Hematopoietic multipotent progenitor cell (in vitro differentiated cells): ENCODE measurements around the gene F12. TPM values are rescaled to one million over a fixed set of nuclear protein-coding genes. Genes with fewer than 3 reads are reported as not detected.
A peak's percentile ranks its signal among the peaks of the same experiment; 100 is the strongest.
"Not testable (repeated sequence)": the region's sequence is repeated elsewhere in the genome, so short reads cannot be mapped to it uniquely, and the experiment has no call there.

ENCODE experiments used
- DNase-seq, 3 donors: peaks; one replicate each; pipeline ENCODE4 v3.0.0-alpha.2; 2011 to 2015; ENCODE audit warnings: low read depth in 2 of 3, low spot score in 2 of 3
- total RNA-seq: library from RNA; depleted of rRNA; stranded (reverse); fragments of >200 nt; gene quantifications from one replicate; pipeline ENCODE4 v1.2.3, GENCODE V29; 2012

Gene F12
- total RNA-seq, 1 donor: 3.2 TPM

- peak; percentile 87 to 94 (median 87) for DNase-seq
These were observed 18.7 kb downstream of the F12 start for GRCh38 chr5:177390363-177391300.

GRCh38 chr5:177389241-177390169 is 19.9 kb downstream of the F12 start:
- peak in 2 of 3 donors; percentile 9 to 44 for DNase-seq

GRCh38 chr5:177388521-177389052 is 20.8 kb downstream of the F12 start:
- DNase-seq: no peak

- no peak for DNase-seq
These were observed 22.0 kb downstream of the F12 start for GRCh38 chr5:177387405-177387804.

DNA sequence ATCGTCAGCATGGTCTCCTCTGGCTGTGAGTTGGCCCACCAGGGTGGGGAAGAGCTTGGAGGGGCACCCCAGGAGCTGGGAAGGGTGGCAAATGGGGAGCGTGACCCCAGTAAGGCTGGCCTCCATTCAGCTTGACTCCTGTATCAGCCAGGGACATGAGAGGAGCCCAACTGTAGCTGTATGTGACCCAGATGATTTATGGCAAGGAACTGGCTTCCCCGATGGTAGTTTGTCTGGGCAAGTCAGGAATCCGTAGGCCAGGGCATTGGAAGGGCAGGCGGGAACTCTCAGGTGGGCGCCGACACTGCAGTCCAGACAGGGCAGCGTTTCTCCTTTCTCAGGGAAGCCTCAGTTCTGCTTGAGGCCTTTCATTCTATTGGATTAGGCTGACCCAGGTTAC is 22.8 kb downstream of the F12 start:
- DNase-seq: no peak

DNA sequence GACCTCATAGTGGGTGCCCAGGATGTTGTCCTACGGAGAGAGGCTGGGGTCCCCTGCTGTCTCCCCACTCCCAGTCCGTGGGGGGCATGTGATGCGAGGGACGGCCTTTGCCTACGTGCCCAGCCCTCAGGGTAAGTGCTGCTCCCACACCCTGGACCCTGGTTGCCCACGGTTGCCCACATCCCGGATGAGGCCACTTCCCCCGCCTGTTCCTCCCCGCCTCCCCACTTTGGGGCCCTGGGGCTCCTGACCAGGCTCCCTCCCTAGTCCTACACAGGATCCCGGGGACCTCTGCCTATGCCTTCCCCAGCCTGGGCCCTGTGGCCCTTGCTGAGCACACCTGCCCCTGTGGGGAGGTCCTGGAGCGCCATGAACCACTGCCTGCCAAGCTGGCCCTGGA is 23.6 kb downstream of the F12 start:
- no peak for DNase-seq

GRCh38 chr5:177384134-177384533 is 25.2 kb downstream of the F12 start, which contains the start of gene SLC34A1:
TSS of gene SLC34A1 (plus strand) at chr5:177384434. CDS start at chr5:177385742, 1,308 bp downstream.
- no peak for DNase-seq

DNA sequence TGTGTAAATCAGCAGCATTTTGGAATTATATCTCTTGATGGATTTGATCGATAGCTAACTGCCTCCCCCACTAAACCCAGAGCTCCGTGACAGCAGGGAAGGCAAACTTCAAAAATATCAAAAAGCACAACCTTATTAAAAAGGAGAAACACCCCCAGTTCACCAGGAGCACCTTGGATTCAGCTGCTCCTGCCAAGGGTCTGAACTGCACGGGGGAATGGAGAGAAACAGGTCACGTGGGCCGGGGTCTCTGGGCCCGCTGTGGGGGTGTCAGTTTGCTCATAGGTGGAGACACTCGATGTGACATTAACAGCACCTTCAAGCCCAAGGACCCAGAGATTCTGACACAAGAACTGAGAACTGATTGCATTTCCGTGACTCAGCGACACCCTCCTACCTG is 26.2 kb downstream of the F12 start:
- DNase-seq: no peak

- DNase-seq: peak in 2 of 3 donors; percentile 69 to 72
These were observed 26.8 kb downstream of the F12 start for GRCh38 chr5:177382423-177383029.

GRCh38 chr5:177380805-177381126 is 28.6 kb downstream of the F12 start:
- DNase-seq: no peak

DNA sequence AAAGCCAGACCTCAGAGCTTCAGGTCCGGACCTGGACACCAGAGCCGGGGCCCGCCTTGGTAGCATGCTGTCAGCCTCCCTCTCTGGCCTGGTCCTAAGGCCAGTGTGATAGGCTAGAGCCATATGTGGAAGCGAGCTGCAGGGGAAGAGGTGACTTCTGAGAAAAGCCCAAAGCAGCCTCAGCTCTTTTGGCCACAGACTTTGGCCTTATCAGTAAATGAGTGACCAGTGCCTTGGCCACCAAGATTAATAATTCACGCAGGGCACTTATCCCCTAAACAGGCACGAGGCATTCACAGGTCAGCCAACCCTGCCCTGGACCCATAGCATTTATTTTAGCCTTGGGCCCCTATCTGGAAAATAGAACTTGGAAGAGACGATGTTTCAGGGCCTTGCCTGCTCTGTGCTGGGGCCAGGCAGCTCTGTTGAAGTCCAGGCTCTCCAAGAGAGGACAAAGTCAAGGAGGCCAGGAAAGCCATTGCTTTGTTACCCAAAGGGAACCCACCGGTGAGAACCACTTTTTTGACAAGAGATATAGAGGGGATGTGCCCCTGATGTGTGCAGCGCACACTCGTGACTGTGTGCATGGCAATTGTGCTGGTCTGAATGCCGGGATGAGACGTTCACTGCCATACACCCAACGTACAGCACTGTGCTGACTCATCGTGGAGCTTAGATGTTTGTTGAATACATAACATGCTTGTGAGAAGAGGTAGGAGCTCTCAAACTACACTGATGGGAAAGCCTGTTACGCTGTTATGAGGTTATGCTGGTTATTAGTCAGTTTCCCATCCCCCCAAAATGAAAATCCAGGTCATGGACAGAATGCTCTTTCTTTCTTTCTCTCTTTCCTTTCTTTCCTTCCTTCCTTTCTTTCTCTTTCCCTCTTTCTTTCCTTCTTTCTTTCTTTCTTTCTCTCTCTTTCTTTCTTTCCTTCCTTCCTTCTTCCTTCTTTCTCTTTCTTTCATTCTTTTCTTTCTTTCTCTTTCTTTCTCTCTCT is 30.2 kb downstream of the F12 start:
- DNase-seq: peak in 1 of 3 donors; percentile 67

GRCh38 chr5:177377851-177378776 is 31.2 kb downstream of the F12 start:
- DNase-seq: no peak

DNA sequence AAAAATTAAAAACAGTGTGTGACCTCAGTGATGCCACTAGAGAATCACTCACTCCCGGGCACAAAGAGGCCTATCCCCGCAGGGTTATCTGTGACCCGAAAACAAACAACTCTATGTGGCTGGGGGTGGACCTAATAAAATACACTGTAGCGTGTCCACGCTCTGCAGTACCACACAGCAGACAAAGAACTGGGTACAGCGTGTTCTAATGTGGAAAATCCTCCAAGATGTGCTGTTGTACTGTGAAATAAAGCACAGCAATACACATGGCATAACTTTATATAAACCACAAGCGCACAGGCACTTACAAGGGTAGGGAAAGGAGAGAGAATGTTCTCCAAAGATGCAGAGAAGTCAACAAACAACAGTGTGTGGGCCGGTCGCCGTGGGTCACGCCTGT is 33.3 kb downstream of the F12 start:
- no peak for DNase-seq

DNA sequence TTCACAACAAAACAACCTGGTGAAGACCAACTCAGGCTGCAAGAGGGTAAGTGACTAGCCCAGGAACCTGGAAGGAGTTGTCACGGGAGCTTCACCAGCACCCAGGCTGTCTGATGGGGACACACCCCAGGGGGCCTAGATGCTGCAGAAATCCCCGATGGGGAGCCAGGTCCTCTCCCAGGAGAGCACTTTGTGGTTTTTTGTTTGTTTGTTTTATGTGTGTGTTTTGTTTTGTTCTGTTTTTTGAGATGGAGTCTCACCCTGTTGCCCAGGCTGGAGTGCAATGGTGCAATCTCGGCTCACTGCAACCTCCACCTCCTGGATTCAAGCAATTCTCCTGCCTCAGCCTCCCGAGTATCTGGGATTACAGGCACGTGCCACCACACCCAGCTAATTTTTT is 33.8 kb downstream of the F12 start:
- not testable (repeated sequence) for DNase-seq

DNA sequence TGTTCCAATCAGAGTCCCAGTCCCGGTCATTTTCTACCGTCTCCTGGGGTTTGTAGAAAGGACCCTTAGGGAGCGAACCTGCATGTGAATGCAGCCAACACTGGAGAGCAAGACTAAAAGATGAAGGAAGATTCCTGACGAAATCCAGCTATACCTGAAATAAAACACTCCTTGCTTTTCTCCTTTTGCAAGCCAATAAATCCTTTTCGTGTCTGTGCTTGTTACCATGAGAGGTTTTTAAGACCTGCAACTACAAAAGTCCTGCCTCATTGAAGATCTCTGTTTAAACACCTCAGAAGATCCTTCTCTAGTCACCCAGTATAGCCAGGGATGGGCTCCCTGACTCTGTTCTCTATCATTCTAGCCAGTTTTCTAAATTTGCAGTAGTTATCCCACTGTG is 35.2 kb downstream of the F12 start:
- DNase-seq: no peak

DNA sequence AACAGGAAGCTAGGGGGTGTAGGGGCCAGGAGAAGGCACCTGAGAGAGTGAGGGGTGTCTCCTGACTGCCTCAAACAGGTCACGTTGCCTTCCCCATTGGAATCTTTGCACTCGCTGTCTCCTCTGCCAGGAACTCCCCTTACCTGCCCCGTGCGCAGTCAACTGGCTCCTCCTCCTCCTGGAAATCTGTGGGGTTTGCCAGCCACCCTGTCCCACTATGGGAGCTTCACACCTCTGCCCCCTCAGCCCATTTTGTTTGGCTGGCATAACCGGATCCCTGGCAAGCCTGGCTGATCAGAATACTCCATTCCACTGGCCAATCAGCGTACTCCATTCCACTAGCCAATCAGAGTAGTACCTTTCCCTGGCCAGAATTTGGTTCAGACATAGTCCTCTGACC is 35.6 kb downstream of the F12 start:
- no peak for DNase-seq

- no peak for DNase-seq
These were observed 36.5 kb downstream of the F12 start for GRCh38 chr5:177372910-177373309.
